ENCODE measurements around the gene TMEM183A.
"Not testable (repeated sequence)": the region's sequence is repeated elsewhere in the genome, so short reads cannot be mapped to it uniquely, and the experiment has no call there.

TMEM183A gene

GRCh38 chr1:202989879-202990278 lies 17.3 kb upstream of the TMEM183A start:
- DNase-seq (ENCODE audit: extremely low read depth, low read depth): no peak
- TF ChIP-seq, protein P1, sequence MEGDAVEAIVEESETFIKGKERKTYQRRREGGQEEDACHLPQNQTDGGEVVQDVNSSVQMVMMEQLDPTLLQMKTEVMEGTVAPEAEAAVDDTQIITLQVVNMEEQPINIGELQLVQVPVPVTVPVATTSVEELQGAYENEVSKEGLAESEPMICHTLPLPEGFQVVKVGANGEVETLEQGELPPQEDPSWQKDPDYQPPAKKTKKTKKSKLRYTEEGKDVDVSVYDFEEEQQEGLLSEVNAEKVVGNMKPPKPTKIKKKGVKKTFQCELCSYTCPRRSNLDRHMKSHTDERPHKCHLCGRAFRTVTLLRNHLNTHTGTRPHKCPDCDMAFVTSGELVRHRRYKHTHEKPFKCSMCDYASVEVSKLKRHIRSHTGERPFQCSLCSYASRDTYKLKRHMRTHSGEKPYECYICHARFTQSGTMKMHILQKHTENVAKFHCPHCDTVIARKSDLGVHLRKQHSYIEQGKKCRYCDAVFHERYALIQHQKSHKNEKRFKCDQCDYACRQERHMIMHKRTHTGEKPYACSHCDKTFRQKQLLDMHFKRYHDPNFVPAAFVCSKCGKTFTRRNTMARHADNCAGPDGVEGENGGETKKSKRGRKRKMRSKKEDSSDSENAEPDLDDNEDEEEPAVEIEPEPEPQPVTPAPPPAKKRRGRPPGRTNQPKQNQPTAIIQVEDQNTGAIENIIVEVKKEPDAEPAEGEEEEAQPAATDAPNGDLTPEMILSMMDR (IDR thresholded peaks at IDR 0.05; ENCODE audit: low read depth, low read length): no peak

GRCh38 chr1:202991112-202991511 lies 16.1 kb upstream of the TMEM183A start:
- TF ChIP-seq, protein P1 (IDR thresholded peaks at IDR 0.05; ENCODE audit: low read depth, low read length): no peak
- no peak for DNase-seq (ENCODE audit: extremely low read depth, low read depth)

GRCh38 chr1:202994756-202995155 lies 12.4 kb upstream of the TMEM183A start:
- DNase-seq (ENCODE audit: extremely low read depth, low read depth): no peak
- TF ChIP-seq, protein P1 (IDR thresholded peaks at IDR 0.05; ENCODE audit: low read depth, low read length): no peak

GRCh38 chr1:202998836-202999750 lies 8.1 kb upstream of the TMEM183A start:
- TF ChIP-seq, protein P1 (IDR thresholded peaks at IDR 0.05; ENCODE audit: low read depth, low read length): peak; percentile 81

DNA sequence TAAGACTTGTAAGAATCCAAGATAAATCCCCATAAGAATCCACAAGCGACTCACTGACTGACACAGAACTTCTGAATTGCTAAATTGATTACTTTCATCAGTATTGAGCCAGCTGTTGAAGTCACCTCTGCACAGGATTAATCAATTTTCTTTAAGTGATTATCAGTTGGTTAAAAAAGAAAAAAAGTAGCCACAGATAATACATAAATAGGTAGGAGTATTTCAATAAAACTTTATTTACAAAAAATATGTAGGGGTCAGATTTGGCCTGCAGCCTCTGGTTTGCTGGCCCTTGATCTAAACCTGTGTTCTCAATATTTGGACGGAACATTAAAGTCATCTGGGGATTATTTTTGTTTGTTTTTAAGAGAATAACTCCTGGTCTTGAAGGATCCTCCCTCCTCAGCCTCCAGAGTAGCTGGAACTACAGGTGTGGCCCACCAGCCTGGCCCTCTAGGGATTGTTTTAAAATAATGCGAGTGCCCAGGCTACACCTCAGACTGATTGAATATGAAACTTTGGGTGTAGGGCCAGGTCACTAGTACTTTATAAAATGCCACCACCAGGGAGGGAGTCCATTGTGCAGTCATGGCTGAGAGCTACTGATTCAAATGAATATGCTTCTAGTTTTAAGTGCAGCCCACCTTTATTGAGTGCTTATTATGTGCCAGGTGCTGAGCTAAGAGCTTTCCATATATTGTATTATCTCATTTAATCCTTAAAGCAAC lies 6.8 kb upstream of the TMEM183A start:
- no peak for DNase-seq (ENCODE audit: extremely low read depth, low read depth)
- TF ChIP-seq, protein P1 (IDR thresholded peaks at IDR 0.05; ENCODE audit: low read depth, low read length): no peak

More at GRCh38 chr1:202998836-202999750, 8.1 kb upstream of the TMEM183A start:
- DNase-seq (ENCODE audit: extremely low read depth, low read depth): peak; percentile 2

GRCh38 chr1:203001986-203002385 lies 5.2 kb upstream of the TMEM183A start:
- no peak for DNase-seq (ENCODE audit: extremely low read depth, low read depth)
- TF ChIP-seq, protein P1 (IDR thresholded peaks at IDR 0.05; ENCODE audit: low read depth, low read length): no peak

DNA sequence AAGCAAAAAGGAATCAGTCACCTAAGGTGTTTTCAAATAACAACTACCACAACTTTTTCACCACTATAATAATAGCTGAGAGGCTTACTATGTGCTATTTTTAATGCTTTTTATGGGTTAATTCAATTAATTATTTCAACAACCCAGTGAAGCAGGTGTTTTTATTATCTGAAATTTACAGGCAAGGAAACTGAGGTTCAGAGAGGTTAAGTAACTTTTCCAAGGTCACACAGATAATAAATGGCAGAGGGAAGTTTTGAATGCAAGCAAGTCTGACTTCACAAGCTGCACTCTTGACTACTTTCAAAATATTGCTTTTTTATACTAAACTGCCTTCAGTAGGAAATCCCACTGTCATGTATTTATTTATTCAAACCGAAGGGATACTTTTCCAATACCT lies 4.2 kb upstream of the TMEM183A start:
- no peak for DNase-seq (ENCODE audit: extremely low read depth, low read depth)
- TF ChIP-seq, protein P1 (IDR thresholded peaks at IDR 0.05; ENCODE audit: low read depth, low read length): no peak

DNA sequence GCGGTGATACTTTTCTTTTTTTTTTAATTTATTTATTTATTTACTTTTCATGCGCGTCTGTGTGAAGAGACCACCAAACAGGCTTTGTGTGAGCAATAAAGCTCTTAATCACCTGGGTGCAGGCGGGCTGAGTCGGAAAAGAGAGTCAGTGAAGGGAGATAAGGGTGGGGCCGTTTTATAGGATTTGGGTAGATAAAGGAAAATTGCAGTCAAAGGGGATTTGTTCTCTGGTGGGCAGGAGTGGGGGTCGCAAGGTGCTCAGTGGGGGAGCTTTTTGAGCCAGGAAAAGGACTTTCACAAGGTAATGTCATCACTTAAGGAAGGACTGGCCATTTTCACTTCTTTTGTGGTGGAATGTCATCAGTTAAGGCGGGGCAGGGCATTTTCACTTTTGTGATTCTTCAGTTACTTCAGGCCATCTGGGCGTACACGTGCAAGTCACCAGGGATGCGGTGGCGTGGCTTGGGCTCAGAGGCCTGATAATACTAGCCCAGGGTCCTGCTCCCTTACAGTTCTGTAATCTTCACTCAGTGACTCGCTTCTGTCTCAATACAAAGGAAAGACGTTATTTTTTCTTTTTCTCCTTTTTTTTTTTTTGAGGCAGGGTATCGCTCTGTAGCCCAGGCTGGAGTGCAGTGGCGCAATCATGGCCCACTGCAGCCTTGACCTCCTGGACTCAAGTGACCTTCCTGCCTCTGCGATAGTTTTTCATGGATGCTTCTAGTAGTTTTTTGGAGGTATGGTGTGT lies 1.6 kb upstream of the TMEM183A start:
- DNase-seq (ENCODE audit: extremely low read depth, low read depth): not testable (repeated sequence)

Measured in AG09319 (cell line).